Stimulated activated naive B cell treated with anti-CD40 and anti-IgM and Interleukin-4, amounts not matched to agents 10 μg/mL and 1 μg/mL and 100 μg/mL, for 72 hours (primary cell): Measurements from ENCODE around the gene RARB.

ENCODE experiments used
- ATAC-seq, 2 donors: fragments of 150-1000 bp; cut with Tn5 transposase; replicated peaks; 2 replicates each; pipeline ENCODE4 v1.10.0; 2021; ENCODE audit warnings: moderate library complexity in 1 of 2
- DNase-seq: peaks from one replicate; pipeline ENCODE4 v3.0.0; 2021
- H3K27ac Mint-ChIP-seq: one replicate; pipeline ENCODE4 v1.8.0; 2022; ENCODE audit warnings: mild to moderate bottlenecking, mixed read lengths
- H3K27me3 Mint-ChIP-seq, 2 donors: one replicate each; pipeline ENCODE4 v1.8.0; 2022; ENCODE audit warnings: mixed read lengths in 2 of 2
- H3K36me3 Mint-ChIP-seq, 2 donors: one replicate each; pipeline ENCODE4 v1.8.0; 2022; ENCODE audit warnings: mixed read lengths in 2 of 2, mild to moderate bottlenecking in 1 of 2
- H3K4me1 Mint-ChIP-seq, 2 donors: one replicate each; pipeline ENCODE4 v1.8.0; 2022; ENCODE audit warnings: mixed read lengths in 2 of 2, mild to moderate bottlenecking in 1 of 2
- H3K4me3 Mint-ChIP-seq, 2 donors: one replicate each; pipeline ENCODE4 v1.8.0; 2022; ENCODE audit warnings: mild to moderate bottlenecking in 2 of 2, mixed read lengths in 2 of 2, moderate library complexity in 1 of 2
- H3K9me3 Mint-ChIP-seq, 2 donors: one replicate each; pipeline ENCODE4 v1.8.0; 2022; ENCODE audit warnings: mixed read lengths in 2 of 2, mild to moderate bottlenecking in 1 of 2

Gene RARB

GRCh38 chr3:25462495-25462894 is 34.4 kb downstream of the RARB start:
- ATAC-seq, result no peak
- H3K36me3 Mint-ChIP-seq, result no peaks in the 10 kb centered on the region
- no peak overlapping the region for H3K27ac Mint-ChIP-seq
- peaks cover 0 to 4% of the 10 kb centered on the region in 2 donors for H3K9me3 Mint-ChIP-seq
- H3K27me3 Mint-ChIP-seq, result peaks cover 0 to 5% of the 10 kb centered on the region in 2 donors
- no peak overlapping the region for H3K4me3 Mint-ChIP-seq
- DNase-seq, result no peak
- peaks cover 0 to 3% of the 10 kb centered on the region in 2 donors for H3K4me1 Mint-ChIP-seq

- Mint-ChIP-seq H3K4me3 (no peak overlapping the region), H3K4me1 (peaks cover 0 to 3% of the 10 kb centered on the region in 2 donors), H3K27me3 (peaks cover 0 to 5% of the 10 kb centered on the region in 2 donors), H3K36me3 (no peaks in the 10 kb centered on the region), H3K9me3 (peaks cover 0 to 4% of the 10 kb centered on the region in 2 donors), H3K27ac (no peak overlapping the region)
- ATAC-seq, result no peak
- DNase-seq, result no peak
Measured at GRCh38 chr3:25463836-25464418, 35.9 kb downstream of the RARB start.

- no peak overlapping the region for H3K27ac Mint-ChIP-seq
- peaks cover 0 to 3% of the 10 kb centered on the region in 2 donors for H3K4me1 Mint-ChIP-seq
Measured at GRCh38 chr3:25465266-25465860, 37.3 kb downstream of the RARB start.

GRCh38 chr3:25468866-25469319 is 40.8 kb downstream of the RARB start:
- H3K27me3 Mint-ChIP-seq, result no peaks in the 10 kb centered on the region
- DNase-seq, result no peak
- H3K27ac Mint-ChIP-seq, result no peak overlapping the region
- peaks cover 0 to 6% of the 10 kb centered on the region in 2 donors for H3K4me1 Mint-ChIP-seq
- no peaks in the 10 kb centered on the region for H3K36me3 Mint-ChIP-seq
- H3K4me3 Mint-ChIP-seq, result no peak overlapping the region
- no peaks in the 10 kb centered on the region for H3K9me3 Mint-ChIP-seq
- no peak for ATAC-seq

More at GRCh38 chr3:25465266-25465860, 37.3 kb downstream of the RARB start:
- ATAC-seq (no peak), DNase-seq (no peak)
- no peaks in the 10 kb centered on the region for H3K27me3 Mint-ChIP-seq
- H3K4me3 Mint-ChIP-seq, result no peak overlapping the region
- H3K36me3 Mint-ChIP-seq, result no peaks in the 10 kb centered on the region
- no peaks in the 10 kb centered on the region for H3K9me3 Mint-ChIP-seq

- ATAC-seq (no peak), DNase-seq (no peak)
- no peak overlapping the region for H3K27ac Mint-ChIP-seq
- H3K9me3 Mint-ChIP-seq, result no peaks in the 10 kb centered on the region
- no peaks in the 10 kb centered on the region for H3K36me3 Mint-ChIP-seq
- H3K4me1 Mint-ChIP-seq, result peaks cover 0 to 6% of the 10 kb centered on the region in 2 donors
- H3K27me3 Mint-ChIP-seq, result no peaks in the 10 kb centered on the region
- H3K4me3 Mint-ChIP-seq, result no peak overlapping the region
Measured at GRCh38 chr3:25469558-25469957, 41.5 kb downstream of the RARB start.

- no peaks in the 10 kb centered on the region for H3K9me3 Mint-ChIP-seq
- no peaks in the 10 kb centered on the region for H3K36me3 Mint-ChIP-seq
- H3K4me1 Mint-ChIP-seq, result peaks cover 0 to 6% of the 10 kb centered on the region in 2 donors
- H3K27ac Mint-ChIP-seq, result no peak overlapping the region
- DNase-seq (no peak), ATAC-seq (no peak)
- no peak overlapping the region for H3K4me3 Mint-ChIP-seq
- no peaks in the 10 kb centered on the region for H3K27me3 Mint-ChIP-seq
Measured at GRCh38 chr3:25471081-25471768, 43.2 kb downstream of the RARB start.

- no peak for ATAC-seq
Measured at GRCh38 chr3:25472153-25472552, 44.1 kb downstream of the RARB start.

GRCh38 chr3:25472731-25473130 is 44.7 kb downstream of the RARB start:
- Mint-ChIP-seq H3K27ac (no peak overlapping the region), H3K36me3 (no peaks in the 10 kb centered on the region), H3K4me3 (no peak overlapping the region), H3K27me3 (no peaks in the 10 kb centered on the region), H3K4me1 (peaks cover 0 to 6% of the 10 kb centered on the region in 2 donors), H3K9me3 (no peaks in the 10 kb centered on the region)
- DNase-seq, result no peak
- no peak for ATAC-seq

More at GRCh38 chr3:25472153-25472552, 44.1 kb downstream of the RARB start:
- Mint-ChIP-seq H3K36me3 (no peaks in the 10 kb centered on the region), H3K4me1 (peaks cover 0 to 6% of the 10 kb centered on the region in 2 donors), H3K9me3 (no peaks in the 10 kb centered on the region), H3K4me3 (no peak overlapping the region), H3K27ac (no peak overlapping the region), H3K27me3 (no peaks in the 10 kb centered on the region)
- DNase-seq, result no peak

GRCh38 chr3:25473246-25473645 is 45.2 kb downstream of the RARB start:
- H3K27me3 Mint-ChIP-seq, result no peaks in the 10 kb centered on the region
- no peak overlapping the region for H3K27ac Mint-ChIP-seq
- no peaks in the 10 kb centered on the region for H3K36me3 Mint-ChIP-seq
- no peaks in the 10 kb centered on the region for H3K9me3 Mint-ChIP-seq
- H3K4me3 Mint-ChIP-seq, result no peak overlapping the region
- ATAC-seq (no peak), DNase-seq (no peak)
- H3K4me1 Mint-ChIP-seq, result peaks cover 0 to 6% of the 10 kb centered on the region in 2 donors

- H3K4me3 Mint-ChIP-seq, result no peak overlapping the region
- no peak for ATAC-seq
- H3K27ac Mint-ChIP-seq, result no peak overlapping the region
- DNase-seq, result no peak
- H3K36me3 Mint-ChIP-seq, result no peaks in the 10 kb centered on the region
- no peaks in the 10 kb centered on the region for H3K27me3 Mint-ChIP-seq
- H3K4me1 Mint-ChIP-seq, result peaks cover 0 to 6% of the 10 kb centered on the region in 2 donors
- H3K9me3 Mint-ChIP-seq, result no peaks in the 10 kb centered on the region
Measured at GRCh38 chr3:25474052-25474451, 46.0 kb downstream of the RARB start.

GRCh38 chr3:25476639-25477038 is 48.6 kb downstream of the RARB start:
- Mint-ChIP-seq H3K27me3 (no peaks in the 10 kb centered on the region), H3K4me1 (peaks cover 0 to 2% of the 10 kb centered on the region in 2 donors), H3K9me3 (no peaks in the 10 kb centered on the region), H3K4me3 (no peak overlapping the region), H3K36me3 (no peaks in the 10 kb centered on the region), H3K27ac (no peak overlapping the region)
- DNase-seq (no peak), ATAC-seq (no peak)

GRCh38 chr3:25478211-25478757 is 50.2 kb downstream of the RARB start:
- no peak overlapping the region for H3K27ac Mint-ChIP-seq
- no peak overlapping the region for H3K4me3 Mint-ChIP-seq
- no peak for ATAC-seq
- H3K27me3 Mint-ChIP-seq, result peaks cover 0 to 4% of the 10 kb centered on the region in 2 donors
- no peaks in the 10 kb centered on the region for H3K4me1 Mint-ChIP-seq
- H3K36me3 Mint-ChIP-seq, result no peaks in the 10 kb centered on the region
- H3K9me3 Mint-ChIP-seq, result no peaks in the 10 kb centered on the region
- no peak for DNase-seq

GRCh38 chr3:25478964-25479726 is 51.1 kb downstream of the RARB start:
- Mint-ChIP-seq H3K4me3 (no peak overlapping the region), H3K36me3 (no peaks in the 10 kb centered on the region), H3K4me1 (no peaks in the 10 kb centered on the region), H3K9me3 (no peaks in the 10 kb centered on the region), H3K27ac (no peak overlapping the region), H3K27me3 (peaks cover 0 to 4% of the 10 kb centered on the region in 2 donors)
- DNase-seq, result no peak
- no peak for ATAC-seq

- no peaks in the 10 kb centered on the region for H3K36me3 Mint-ChIP-seq
- H3K27me3 Mint-ChIP-seq, result peaks cover 0 to 4% of the 10 kb centered on the region in 2 donors
- DNase-seq (no peak), ATAC-seq (no peak)
- no peaks in the 10 kb centered on the region for H3K9me3 Mint-ChIP-seq
- no peak overlapping the region for H3K27ac Mint-ChIP-seq
- H3K4me1 Mint-ChIP-seq, result no peaks in the 10 kb centered on the region
- H3K4me3 Mint-ChIP-seq, result no peak overlapping the region
Measured at GRCh38 chr3:25479727-25480010, 51.6 kb downstream of the RARB start.
